Activated T-cell treated with anti-CD3 and anti-CD28 coated beads, Interleukin-2, amount 50 U/mL, for 1 hour (primary cell): Measurements from ENCODE around the gene LRRC8E.
"Not testable (repeated sequence)": the region's sequence is repeated elsewhere in the genome, so short reads cannot be mapped to it uniquely, and the experiment has no call there.

Experiments used
- DNase-seq: peaks from one replicate; pipeline ENCODE4 v3.0.0-alpha.2; 2020

LRRC8E gene

GRCh38 chr19:7888826-7889217, 512 bp downstream of the LRRC8E start:
- DNase-seq = no peak

DNA sequence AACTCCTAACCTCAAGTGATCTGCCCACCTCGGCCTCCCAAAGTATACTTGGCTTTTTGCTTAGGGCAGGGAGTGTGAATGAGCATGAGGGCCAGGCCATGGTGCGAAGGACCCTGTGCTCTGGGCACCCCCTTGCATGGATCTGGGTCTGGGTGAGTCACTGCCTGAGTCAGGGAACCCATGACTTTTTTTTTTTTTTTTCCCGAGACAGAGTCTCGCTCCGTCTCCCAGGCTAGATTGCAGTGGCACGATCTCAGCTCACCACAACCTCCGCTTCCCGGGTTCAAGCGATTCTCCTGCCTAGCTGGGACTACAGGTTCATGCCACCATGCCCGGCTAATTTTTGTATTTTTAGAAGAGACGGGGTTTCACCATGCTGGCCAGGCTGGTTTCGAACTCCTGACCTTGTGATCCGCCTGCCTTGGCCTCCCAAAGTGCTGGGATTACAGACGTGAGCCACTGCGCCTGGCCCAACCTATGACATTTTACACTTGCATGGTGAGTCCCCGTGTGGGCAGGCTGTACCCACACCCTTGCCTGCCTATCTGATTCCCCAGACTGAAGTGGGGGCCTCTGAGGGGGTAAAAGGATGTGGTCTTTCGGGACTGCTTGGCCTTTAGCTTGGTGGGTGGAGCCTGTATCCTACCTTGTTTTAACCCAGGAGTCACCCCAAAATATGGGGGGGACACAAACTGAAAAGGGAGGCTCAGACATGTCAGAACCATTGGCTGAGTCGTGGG, 5.2 kb downstream of the LRRC8E start:
- not testable (repeated sequence) for DNase-seq

DNA sequence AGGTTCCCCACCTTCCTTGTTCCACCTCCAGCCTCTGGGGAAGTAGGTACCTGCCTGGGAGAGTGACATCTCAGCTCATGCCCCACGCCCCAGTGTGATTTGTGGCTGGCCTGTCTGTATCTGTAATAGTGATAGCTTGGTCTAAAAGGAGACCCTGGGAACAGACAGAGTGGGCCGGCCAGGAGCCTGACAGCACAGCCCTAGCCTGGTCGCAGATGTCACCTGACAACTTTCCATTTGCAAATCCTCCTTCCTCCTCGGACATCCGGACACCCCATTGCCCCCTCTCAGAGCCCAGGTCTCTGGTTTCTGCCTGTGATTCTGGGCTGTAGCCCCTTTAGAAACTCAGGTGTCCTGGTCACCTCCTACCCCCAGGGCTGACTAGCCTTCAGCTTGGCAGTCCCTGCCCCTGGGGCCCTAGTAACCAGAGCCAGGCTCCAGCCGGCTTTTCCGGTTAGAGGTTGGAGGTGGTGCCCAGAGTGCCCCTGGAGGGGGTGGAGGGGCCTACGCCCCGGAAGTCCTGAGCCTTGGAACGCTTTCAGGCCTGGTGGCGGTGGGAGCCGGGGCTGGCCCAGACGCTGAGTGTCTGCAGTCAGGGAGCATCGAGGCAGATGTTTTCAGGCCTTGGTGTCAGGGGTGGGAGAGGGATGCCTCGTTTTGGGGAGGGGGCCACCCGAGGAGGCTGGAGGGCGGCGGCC, 6.5 kb downstream of the LRRC8E start:
- no peak for DNase-seq

- no peak for DNase-seq
Measured at GRCh38 chr19:7895565-7895964, 7.3 kb downstream of the LRRC8E start.

DNA sequence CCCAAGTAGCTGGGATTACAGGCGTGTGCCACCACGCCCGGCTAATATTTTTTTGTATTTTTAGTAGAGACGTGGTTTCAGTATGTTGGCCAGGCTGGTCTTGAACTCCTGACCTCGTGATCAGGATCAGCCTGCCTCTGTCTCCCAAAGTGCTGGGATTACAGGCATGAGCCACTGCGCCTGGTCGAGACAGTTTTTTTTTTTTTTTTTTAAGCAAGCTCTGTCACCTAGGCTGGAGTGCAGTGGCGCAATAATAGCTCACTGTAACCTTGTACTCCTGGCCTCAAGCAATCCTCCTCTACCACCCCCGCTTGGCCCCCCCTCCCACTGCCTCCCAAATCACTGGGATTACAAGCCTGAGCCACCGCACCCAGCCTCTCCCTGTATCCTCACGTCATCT, 9.0 kb downstream of the LRRC8E start:
- no peak for DNase-seq

GRCh38 chr19:7898967-7899366, 10.7 kb downstream of the LRRC8E start:
- no peak for DNase-seq

DNA sequence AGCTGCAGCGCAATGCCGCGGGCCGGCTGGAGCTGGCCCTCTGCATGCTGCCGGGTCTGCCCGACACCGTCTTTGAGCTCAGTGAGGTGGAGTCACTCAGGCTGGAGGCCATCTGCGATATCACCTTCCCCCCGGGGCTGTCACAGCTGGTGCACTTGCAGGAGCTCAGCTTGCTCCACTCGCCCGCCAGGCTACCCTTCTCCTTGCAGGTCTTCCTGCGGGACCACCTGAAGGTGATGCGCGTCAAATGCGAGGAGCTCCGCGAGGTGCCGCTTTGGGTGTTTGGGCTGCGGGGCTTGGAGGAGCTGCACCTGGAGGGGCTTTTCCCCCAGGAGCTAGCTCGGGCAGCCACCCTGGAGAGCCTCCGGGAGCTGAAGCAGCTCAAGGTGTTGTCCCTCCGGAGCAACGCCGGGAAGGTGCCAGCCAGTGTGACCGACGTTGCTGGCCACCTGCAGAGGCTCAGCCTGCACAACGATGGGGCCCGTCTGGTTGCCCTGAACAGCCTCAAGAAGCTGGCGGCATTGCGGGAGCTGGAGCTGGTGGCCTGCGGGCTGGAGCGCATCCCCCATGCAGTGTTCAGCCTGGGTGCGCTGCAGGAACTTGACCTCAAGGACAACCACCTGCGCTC, 11.6 kb downstream of the LRRC8E start:
- no peak for DNase-seq

- no peak for DNase-seq
Measured at GRCh38 chr19:7900401-7900870, 12.1 kb downstream of the LRRC8E start.

- no peak for DNase-seq
Measured at GRCh38 chr19:7900931-7901330, 12.6 kb downstream of the LRRC8E start.

- no peak for DNase-seq
Measured at GRCh38 chr19:7901337-7901736, 13.0 kb downstream of the LRRC8E start.

GRCh38 chr19:7902796-7903243, 14.5 kb downstream of the LRRC8E start:
- DNase-seq = no peak

GRCh38 chr19:7903244-7904073, 15.1 kb downstream of the LRRC8E start, which contains the start of gene MAP2K7:
Gene MAP2K7, plus strand, starts transcription at chr19:7903877. Its CDS starts 68 bp downstream, at chr19:7903945.
- DNase-seq = peak; percentile 100

DNA sequence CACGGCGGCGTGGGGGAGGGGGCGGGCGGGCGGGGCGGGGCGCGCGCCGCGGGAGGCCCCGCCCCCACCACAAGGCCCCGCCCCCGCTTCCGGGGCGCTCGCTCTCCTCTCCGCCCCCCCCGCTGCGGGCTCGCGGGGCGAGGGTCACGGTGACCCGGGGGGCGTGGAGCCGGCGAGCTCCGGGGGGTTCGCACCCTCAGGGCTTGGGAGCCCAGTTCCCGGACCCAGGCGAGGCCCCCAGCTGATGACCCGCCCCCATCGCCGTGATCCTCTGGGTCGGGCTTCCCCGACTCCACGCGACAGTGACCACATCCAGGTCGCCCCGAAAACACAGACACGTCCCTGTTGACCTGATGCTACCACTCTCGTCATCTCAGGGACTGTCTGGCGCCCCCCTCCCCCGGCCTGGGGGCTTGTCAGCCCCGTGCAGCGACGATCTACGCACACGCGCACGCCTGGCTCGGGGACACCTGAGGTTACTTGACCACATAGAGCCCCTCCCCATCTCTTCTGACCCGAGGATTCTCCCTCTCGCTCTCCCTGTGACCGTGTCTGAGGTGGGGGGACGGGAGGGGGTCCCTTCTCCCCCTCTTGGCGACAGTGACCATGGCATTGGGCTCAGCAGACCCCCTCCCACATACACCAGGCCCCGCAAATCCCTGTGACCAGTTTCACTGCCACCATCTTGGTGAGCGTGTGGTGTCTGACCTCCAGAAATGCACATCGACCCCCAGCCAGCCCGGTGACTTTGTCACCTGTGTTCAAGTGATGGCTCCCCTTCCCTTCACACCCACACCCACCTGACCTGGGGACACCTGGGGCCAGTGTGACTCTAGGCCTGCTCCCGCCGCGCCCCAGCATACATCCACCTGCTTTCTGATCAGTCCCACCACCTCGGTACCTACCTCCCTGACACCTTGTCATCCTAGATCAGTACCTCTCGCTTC, 16.0 kb downstream of the LRRC8E start:
- no peak for DNase-seq

GRCh38 chr19:7905268-7905667, 17.0 kb downstream of the LRRC8E start:
- DNase-seq = no peak

DNA sequence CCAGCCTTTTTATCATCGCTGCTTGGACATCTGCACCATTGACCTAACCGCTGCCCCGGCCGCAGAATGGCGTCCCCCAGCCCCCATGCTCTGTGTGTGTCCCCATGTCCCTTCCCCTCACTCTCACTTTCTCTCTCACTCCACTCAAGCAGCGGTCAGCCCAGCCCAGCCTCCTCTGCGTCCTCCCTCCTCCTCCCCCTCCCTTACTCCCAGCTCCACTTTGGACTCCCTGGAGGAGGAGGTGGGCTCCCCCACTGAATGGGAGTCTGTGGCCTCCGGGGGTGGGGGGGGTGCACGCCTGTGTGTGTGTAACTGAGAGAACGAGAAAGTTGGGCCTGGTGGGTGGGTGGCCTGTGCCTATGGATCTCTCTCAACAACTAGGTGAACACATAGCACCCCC, 17.5 kb downstream of the LRRC8E start:
- DNase-seq = no peak

DNA sequence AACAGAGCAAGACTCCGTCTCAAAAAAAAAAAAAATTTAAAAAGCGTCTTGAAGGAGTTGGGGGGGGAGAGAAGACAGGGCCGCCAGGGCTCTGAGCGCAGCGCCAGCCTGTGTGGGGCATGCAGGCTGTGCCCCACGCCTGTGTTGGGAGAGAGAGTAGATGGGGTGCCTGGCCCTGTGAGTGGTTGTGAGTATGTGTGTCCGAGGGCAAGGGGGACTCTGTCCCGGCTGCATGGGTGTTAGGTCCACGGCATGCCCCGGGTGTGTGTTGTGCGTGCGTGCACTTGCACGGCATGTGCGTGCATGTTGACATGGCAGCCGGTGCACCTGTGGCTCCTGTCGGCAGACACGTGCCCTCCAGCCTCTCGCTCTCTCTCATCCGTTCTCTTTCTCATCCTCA, 18.8 kb downstream of the LRRC8E start:
- no peak for DNase-seq

DNA sequence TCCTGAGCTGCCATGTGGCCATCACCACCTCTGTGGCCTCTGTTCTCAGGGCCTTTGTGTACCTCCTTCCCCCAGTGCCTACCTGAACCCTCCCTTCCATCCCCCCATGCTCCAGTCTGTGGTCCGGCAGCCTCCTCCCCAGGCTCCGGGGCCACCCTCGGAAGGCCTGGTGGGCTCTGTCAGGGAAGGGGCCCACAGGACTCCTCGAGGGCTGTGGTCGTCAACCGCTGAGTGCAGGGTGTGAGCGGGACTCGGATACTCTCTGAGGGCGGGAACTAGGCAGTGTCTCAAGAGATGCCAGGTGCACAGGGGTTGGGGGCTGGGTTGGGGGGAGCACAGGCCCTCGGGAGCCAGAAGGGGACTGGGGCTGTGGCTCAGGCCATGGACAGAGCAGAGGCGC, 19.2 kb downstream of the LRRC8E start:
- DNase-seq = no peak

GRCh38 chr19:7908078-7908699, 19.9 kb downstream of the LRRC8E start:
- DNase-seq = no peak

DNA sequence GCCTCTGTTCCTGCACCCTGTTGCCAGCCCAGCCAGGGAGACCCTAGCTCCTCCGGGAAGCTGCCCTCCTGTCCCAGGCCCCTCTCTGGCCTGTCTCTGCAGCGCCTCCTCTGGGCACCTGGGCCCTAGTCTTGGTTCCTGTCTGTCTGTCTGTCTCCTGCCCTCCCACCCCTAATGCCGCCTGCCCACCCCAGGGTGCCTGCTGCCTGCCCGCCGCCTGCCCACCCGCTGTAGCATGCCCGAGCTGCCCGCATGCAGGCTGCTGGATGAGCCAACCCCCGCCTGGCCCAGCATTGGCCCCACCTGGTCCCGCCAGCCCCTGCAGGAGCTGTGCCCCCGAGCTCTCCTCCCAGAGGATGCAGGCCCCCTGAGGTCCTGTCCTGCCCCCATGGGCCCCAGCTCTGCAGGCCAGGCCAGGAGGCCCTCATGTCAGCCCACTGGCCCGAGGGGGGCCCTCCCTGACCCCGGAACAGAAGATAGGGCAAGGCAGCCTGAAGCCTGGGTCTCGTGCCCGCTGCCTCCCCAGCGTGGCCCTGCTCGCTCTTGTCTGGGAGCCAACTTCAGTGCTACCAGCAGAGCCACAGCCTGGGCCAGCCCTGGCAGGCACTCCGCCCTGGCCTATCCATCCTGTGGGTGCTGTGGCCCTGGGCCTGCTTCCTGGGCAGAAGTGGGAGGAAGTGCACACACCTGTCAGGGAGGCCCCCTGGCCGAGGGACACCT, 20.6 kb downstream of the LRRC8E start:
- DNase-seq = no peak

DNA sequence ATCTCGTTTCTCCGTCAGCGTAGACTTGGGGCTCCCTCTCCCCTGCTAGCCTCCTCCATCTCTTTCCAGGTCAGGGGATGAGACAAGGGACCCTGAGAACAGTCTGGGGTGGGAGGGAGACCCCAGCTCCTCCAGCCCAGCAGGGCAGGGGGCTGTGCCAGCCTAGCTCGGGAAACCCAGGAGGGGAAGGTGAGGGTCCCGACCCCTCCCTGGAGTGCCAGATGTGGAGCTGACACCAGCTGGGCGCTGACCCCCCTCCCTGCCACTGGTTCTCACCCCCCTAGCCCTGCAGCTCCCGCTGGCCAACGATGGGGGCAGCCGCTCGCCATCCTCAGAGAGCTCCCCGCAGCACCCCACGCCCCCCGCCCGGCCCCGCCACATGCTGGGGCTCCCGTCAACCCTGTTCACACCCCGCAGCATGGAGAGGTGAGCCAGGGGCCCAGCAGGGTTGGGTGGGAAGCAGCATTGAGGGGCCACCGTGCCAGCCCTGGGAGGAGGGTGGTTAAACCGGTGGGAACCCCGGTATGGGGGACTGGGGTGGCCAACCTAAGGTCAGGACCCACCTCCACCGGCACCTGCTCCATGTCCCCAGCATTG, 21.3 kb downstream of the LRRC8E start:
- DNase-seq = no peak
